Stomach (tissue), 9 donors: ENCODE data around the gene KIAA1671. TPM values are rescaled to one million over a fixed set of nuclear protein-coding genes. Genes with fewer than 3 reads are reported as not detected.
A peak's percentile ranks its signal among the peaks of the same experiment; 100 is the strongest.

Experiments used
- DNase-seq, 2 donors: peaks; one replicate each; pipeline versions ENCODE4 v3.0.0 to v3.0.0-alpha.2; 2013 to 2019
- H3K27ac ChIP-seq, 5 donors: fragments of 200-600 bp in 4 of 5; sonication (generic) in 4 of 5; one replicate each; pipeline ENCODE4 v1.5.1; 2013 to 2019; ENCODE audit warnings: mild to moderate bottlenecking in 1 of 5, moderate library complexity in 1 of 5
- H3K27me3 ChIP-seq, 3 donors: fragments of 200-600 bp; sonication (generic); one replicate each; pipeline ENCODE4 v1.5.1; 2017 to 2019; ENCODE audit warnings: mixed run types in 1 of 3
- H3K36me3 ChIP-seq, 4 donors: fragments of 200-600 bp; sonication (generic); 1 replicate in 3 of 4; 2 replicates in 1 of 4; pipeline ENCODE4 v1.5.1; 2016 to 2019
- H3K4me1 ChIP-seq, 4 donors: fragments of 200-600 bp; sonication (generic); one replicate each; pipeline ENCODE4 v1.5.1; 2016 to 2019
- H3K4me3 ChIP-seq, 4 donors: fragments of 200-600 bp; sonication (generic) in 3 of 4; one replicate each; pipeline ENCODE4 v1.5.1; 2016 to 2019; ENCODE audit warnings: mild to moderate bottlenecking in 1 of 4
- H3K9me3 ChIP-seq, 4 donors: fragments of 200-600 bp; sonication (generic); one replicate each; pipeline ENCODE4 v1.5.1; 2016 to 2019
- CTCF ChIP-seq, 7 experiments: fragments of 450-650 bp in 4 of 7; fragments of 200-600 bp in 3 of 7; sonication (generic) in 3 of 7; IDR thresholded peaks; one replicate each; pipeline ENCODE4 v1.5.1; 2016 to 2019; ENCODE audit warnings: antibody characterized with exemption in 7 of 7, control low read depth in 2 of 7, mild to moderate bottlenecking in 1 of 7
- EP300 ChIP-seq: sonication (generic); formaldehyde crosslinking; IDR thresholded peaks from one replicate; pipeline ENCODE4 v1.6.1; 2017; ENCODE audit warnings: antibody characterized with exemption
- POLR2A ChIP-seq, 4 donors: fragments of 450-650 bp; IDR thresholded peaks; one replicate each; pipeline ENCODE4 v1.6.1; 2016; ENCODE audit warnings: antibody characterized with exemption in 4 of 4, control low read depth in 2 of 4, mild to moderate bottlenecking in 1 of 4, moderate library complexity in 1 of 4
- POLR2AphosphoS5 ChIP-seq, 3 donors: sonication (generic); formaldehyde crosslinking; IDR thresholded peaks; one replicate each; pipeline ENCODE4 v1.6.1; 2016; ENCODE audit warnings: antibody characterized with exemption in 3 of 3
- WGBS, 5 donors: extraction: QIAGEN DNeasy Blood & Tissue Kit in 3 of 5; methylation state at CpG; one replicate each; pipeline versions ENCODE4 v1.1.5 to v1.1.7; 2013 to 2018; 5-methylcytosine and 5-hydroxymethylcytosine counted together
- intact Hi-C: fragments of 100-400 bp; cut with DNase I; formaldehyde crosslinking; loops from one replicate; pipeline ENCODE4 v1.15.1; 2023; ENCODE audit warnings: low total_unique reads
- polyA plus RNA-seq, 3 donors: library from polyadenylated mRNA; stranded (reverse); fragments of 200-250 nt; gene quantifications; one replicate each; pipeline ENCODE4 v1.2.3, GENCODE V29; 2013
- total RNA-seq, 5 donors: library from RNA; depleted of rRNA; stranded (reverse); fragments of >200 nt; gene quantifications; one replicate each; pipeline versions ENCODE4 v1.1.0 to v1.2.3, GENCODE V29; 2014 to 2016
- donor health status: healthy with polysubstance abuse.
- donor health status: Bipolar disorder and iron deficiency.
- donor health status: healthy.

The KIAA1671 gene
- total and polyA plus RNA-seq, 8 donors, result 5.7 to 80.5 (median 32.5) TPM

GRCh38 chr22:24942301-24942700 lies 10.2 kb upstream of the KIAA1671 start:
- Histone ChIP-seq H3K4me3 (no peak overlapping the region), H3K36me3 (no peaks in the 10 kb centered on the region), H3K27ac (peak overlapping the region in 4 of 5 donors; percentile 32 to 73 (median 62)), H3K4me1 (peaks cover 0 to 17% (median 4%) of the 10 kb centered on the region in 4 donors), H3K9me3 (no peaks in the 10 kb centered on the region), H3K27me3 (peaks cover 0 to 27% (median 0%) of the 10 kb centered on the region in 3 donors)
- TF ChIP-seq POLR2A (IDR thresholded peaks at IDR 0.05) (no peak), EP300 (no peak), POLR2AphosphoS5 (IDR thresholded peaks at IDR 0.05) (no peak), CTCF (IDR thresholded peaks at IDR 0.05) (no peak)
- DNase-seq, result peak in 1 of 2 donors; percentile 53
- intact Hi-C loops, result no loop called here
- WGBS, 5 donors, result 59 to 83% (median 76%) methylated on average over 3 of the region's 3 CpGs

GRCh38 chr22:24944217-24944937 lies 8.1 kb upstream of the KIAA1671 start:
- TF ChIP-seq POLR2A (IDR thresholded peaks at IDR 0.05), result no peak
- TF ChIP-seq CTCF (IDR thresholded peaks at IDR 0.05), result no peak
- TF ChIP-seq EP300, result no peak
- TF ChIP-seq POLR2AphosphoS5 (IDR thresholded peaks at IDR 0.05), result no peak
- intact Hi-C loops, result no loop called here
- Histone ChIP-seq H3K36me3 (no peaks in the 10 kb centered on the region), H3K4me1 (peaks cover 0 to 11% (median 4%) of the 10 kb centered on the region in 4 donors), H3K27me3 (peaks cover 0 to 42% (median 6%) of the 10 kb centered on the region in 3 donors), H3K4me3 (no peak overlapping the region), H3K9me3 (no peaks in the 10 kb centered on the region), H3K27ac (peak overlapping the region in 2 of 5 donors; percentile 32 to 73)
- no peak for DNase-seq
- WGBS, 5 donors, result 80 to 90% (median 85%) methylated on average over 10 of the region's 10 CpGs

DNA sequence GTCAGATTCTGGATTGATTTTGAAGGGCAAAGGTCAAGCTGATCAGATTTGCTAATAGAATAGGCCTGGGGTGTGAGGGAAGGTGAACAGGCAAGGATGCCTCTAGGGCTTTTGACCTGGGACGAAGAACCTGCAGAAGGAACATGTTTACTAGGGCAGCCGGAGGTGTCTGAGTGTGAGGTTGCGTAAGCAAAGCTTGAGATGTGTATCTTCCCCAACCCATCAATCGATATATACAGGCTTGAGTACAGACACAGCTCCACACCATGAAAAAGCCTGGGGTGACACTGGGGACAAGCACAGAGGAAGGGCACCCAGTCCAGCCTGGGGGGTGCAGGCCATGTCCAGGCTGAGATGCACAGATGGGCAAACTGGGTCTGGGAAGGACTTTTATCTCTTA lies 7.1 kb upstream of the KIAA1671 start:
- Histone ChIP-seq H3K27ac (no peak overlapping the region), H3K9me3 (no peaks in the 10 kb centered on the region), H3K4me3 (no peak overlapping the region), H3K36me3 (no peaks in the 10 kb centered on the region), H3K27me3 (peaks cover 0 to 47% (median 6%) of the 10 kb centered on the region in 3 donors), H3K4me1 (peaks cover 0 to 16% (median 4%) of the 10 kb centered on the region in 4 donors)
- 72 to 85% (median 77%) methylated on average over 4 of the region's 4 CpGs for WGBS, 5 donors
- no peak for DNase-seq
- TF ChIP-seq POLR2A (IDR thresholded peaks at IDR 0.05) (no peak), POLR2AphosphoS5 (IDR thresholded peaks at IDR 0.05) (no peak), CTCF (IDR thresholded peaks at IDR 0.05) (no peak), EP300 (no peak)
- intact Hi-C loops, result no loop called here

- no peak for DNase-seq
- Histone ChIP-seq H3K27me3 (peaks cover 0 to 60% (median 6%) of the 10 kb centered on the region in 3 donors), H3K4me1 (peaks cover 0 to 24% (median 10%) of the 10 kb centered on the region in 4 donors), H3K36me3 (no peaks in the 10 kb centered on the region), H3K9me3 (no peaks in the 10 kb centered on the region), H3K4me3 (no peak overlapping the region), H3K27ac (no peak overlapping the region)
- 79 to 97% (median 93%) methylated on average over 7 of the region's 7 CpGs for WGBS, 5 donors
- TF ChIP-seq CTCF (IDR thresholded peaks at IDR 0.05) (no peak), EP300 (no peak), POLR2AphosphoS5 (IDR thresholded peaks at IDR 0.05) (no peak), POLR2A (IDR thresholded peaks at IDR 0.05) (no peak)
- intact Hi-C loops, result no loop called here
These were observed 5.1 kb upstream of the KIAA1671 start for GRCh38 chr22:24947383-24947782.
